PC-3 (cell line): Measurements from ENCODE around the gene ADM2. TPM values are rescaled to one million over a fixed set of nuclear protein-coding genes. Genes with fewer than 3 reads are reported as not detected.

Experiments
- ATAC-seq: fragments of 200-7000 bp; cut with Tn5 transposase; 2 replicates; pipeline ENCODE4 v1.9.1; 2020; ENCODE audit warnings: mild to moderate bottlenecking, moderate library complexity
- BruUV-seq: library from RNA; stranded (reverse); fragments of 400-500 nt; replicated peaks from 2 replicates; lab custom pipeline; 2021; lab: Mats Ljungman, UMichigan
- CTCF ChIA-PET: fragments of 300-600 bp; sonication (Branson Sonifier 250); formaldehyde crosslinking; loops from one replicate; lab custom pipeline; 2022; ENCODE audit warnings: antibody characterized with exemption; lab: Charles Lee
- POLR2A ChIA-PET: fragments of 300-600 bp; sonication (Branson Sonifier 250); formaldehyde crosslinking; loops from one replicate; lab custom pipeline; 2022; ENCODE audit warnings: antibody characterized with exemption; ENCODE audit not compliant: unreplicated experiment; lab: Charles Lee
- DNase-seq: peaks from one replicate; pipeline ENCODE4 v3.0.0-alpha.2; 2015
- H2AFZ ChIP-seq: fragments of 300-600 bp; sonication (generic); 2 replicates; pipeline ENCODE4 v1.6.0; 2016; ENCODE audit warnings: antibody characterized with exemption, low read length
- H3F3A ChIP-seq: fragments of 300-600 bp; sonication (generic); one replicate; pipeline ENCODE4 v1.6.0; 2017; ENCODE audit warnings: antibody characterized with exemption, low read length, control low read depth, mild to moderate bottlenecking; ENCODE audit not compliant: unreplicated experiment
- H3K27ac ChIP-seq: fragments of 300-600 bp; sonication (generic); 2 replicates; pipeline ENCODE4 v1.5.1; 2016; ENCODE audit warnings: mild to moderate bottlenecking, low read length
- H3K27me3 ChIP-seq: fragments of 300-600 bp; sonication (generic); 2 replicates; pipeline ENCODE4 v1.6.1; 2016; ENCODE audit warnings: low read length, mixed read lengths
- H3K36me3 ChIP-seq: fragments of 300-600 bp; sonication (generic); 2 replicates; pipeline ENCODE4 v1.6.1; 2016; ENCODE audit warnings: low read depth, mixed run types, low read length, mixed read lengths
- H3K4me1 ChIP-seq: fragments of 300-600 bp; sonication (generic); 2 replicates; pipeline ENCODE4 v1.5.1; 2016; ENCODE audit warnings: low read length; ENCODE audit not compliant: insufficient read depth
- H3K4me2 ChIP-seq: fragments of 300-600 bp; sonication (generic); 2 replicates; pipeline ENCODE4 v1.6.0; 2016; ENCODE audit warnings: low read length
- H3K4me3 ChIP-seq: fragments of 300-600 bp; sonication (generic); 2 replicates; pipeline ENCODE4 v1.5.1; 2016; ENCODE audit warnings: mild to moderate bottlenecking, low read length, mixed read lengths
- H3K79me2 ChIP-seq: fragments of 300-600 bp; sonication (generic); 2 replicates; pipeline ENCODE4 v1.6.1; 2017; ENCODE audit warnings: low read length, mixed read lengths
- H3K9ac ChIP-seq: fragments of 300-600 bp; sonication (generic); 2 replicates; pipeline ENCODE4 v1.6.0; 2016; ENCODE audit warnings: mild to moderate bottlenecking, low read length
- H3K9me2 ChIP-seq: fragments of 300-600 bp; sonication (generic); replicated peaks from 2 replicates; pipeline ENCODE4 v1.6.1; 2016; ENCODE audit warnings: mixed run types, low read length, mixed read lengths
- H3K9me3 ChIP-seq: fragments of 300-600 bp; sonication (generic); 2 replicates; pipeline ENCODE4 v1.6.1; 2016; ENCODE audit warnings: low read length, mixed read lengths
- H4K20me1 ChIP-seq: fragments of 300-600 bp; sonication (generic); 2 replicates; pipeline ENCODE4 v1.6.1; 2016; ENCODE audit warnings: low read length, mixed read lengths
- EZH2 ChIP-seq: fragments of 300-600 bp; sonication (generic); IDR thresholded peaks from one replicate; pipeline ENCODE4 v1.6.1; 2017; ENCODE audit warnings: antibody characterized with exemption, mild to moderate bottlenecking, low read length; ENCODE audit not compliant: unreplicated experiment
- EZH2phosphoT487 ChIP-seq: fragments of 300-600 bp; sonication (generic); IDR thresholded peaks from 2 replicates; pipeline ENCODE4 v1.6.1; 2018; ENCODE audit warnings: mild to moderate bottlenecking, antibody characterized with exemption, low read length, borderline replicate concordance
- intact Hi-C: fragments of 100-400 bp; cut with micrococcal nuclease; formaldehyde crosslinking; loops from 2 replicates; pipeline ENCODE4 v1.9.0; 2023
- total RNA-seq: library from RNA; depleted of rRNA; stranded (reverse); fragments of >200 nt; gene quantifications from 2 replicates; pipeline ENCODE4 v1.2.3, GENCODE V29; 2014
- TF ChIP-seq, protein P1 (sequence below): fragments of 300-600 bp; sonication (generic); conservative IDR thresholded peaks from 2 replicates; pipeline ENCODE4 v1.5.1; 2017; ENCODE audit warnings: antibody characterized with exemption, low read depth, mild to moderate bottlenecking, low read length

The ADM2 gene
- total RNA-seq, 1 experiment from 2014 or later = 1.8 TPM

GRCh38 chr22:50525858-50526107 is 44.4 kb downstream of the ADM2 start:
- peak overlapping the region; percentile 78 for H3K27ac ChIP-seq
- intact Hi-C loops = loop anchor here (5.0 kb wide), 2 partner anchors 37 to 97 kb away; partner anchors contain the start of gene SYCE3
- no peak for ATAC-seq
- peaks cover 25% of the 10 kb centered on the region for H3K79me2 ChIP-seq
- peak overlapping the region; percentile 94 for H3K9ac ChIP-seq
- TF ChIP-seq EZH2 (no peak), EZH2phosphoT487 (no peak)
- TF ChIP-seq, protein P1, sequence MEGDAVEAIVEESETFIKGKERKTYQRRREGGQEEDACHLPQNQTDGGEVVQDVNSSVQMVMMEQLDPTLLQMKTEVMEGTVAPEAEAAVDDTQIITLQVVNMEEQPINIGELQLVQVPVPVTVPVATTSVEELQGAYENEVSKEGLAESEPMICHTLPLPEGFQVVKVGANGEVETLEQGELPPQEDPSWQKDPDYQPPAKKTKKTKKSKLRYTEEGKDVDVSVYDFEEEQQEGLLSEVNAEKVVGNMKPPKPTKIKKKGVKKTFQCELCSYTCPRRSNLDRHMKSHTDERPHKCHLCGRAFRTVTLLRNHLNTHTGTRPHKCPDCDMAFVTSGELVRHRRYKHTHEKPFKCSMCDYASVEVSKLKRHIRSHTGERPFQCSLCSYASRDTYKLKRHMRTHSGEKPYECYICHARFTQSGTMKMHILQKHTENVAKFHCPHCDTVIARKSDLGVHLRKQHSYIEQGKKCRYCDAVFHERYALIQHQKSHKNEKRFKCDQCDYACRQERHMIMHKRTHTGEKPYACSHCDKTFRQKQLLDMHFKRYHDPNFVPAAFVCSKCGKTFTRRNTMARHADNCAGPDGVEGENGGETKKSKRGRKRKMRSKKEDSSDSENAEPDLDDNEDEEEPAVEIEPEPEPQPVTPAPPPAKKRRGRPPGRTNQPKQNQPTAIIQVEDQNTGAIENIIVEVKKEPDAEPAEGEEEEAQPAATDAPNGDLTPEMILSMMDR = no peak
- peak overlapping the region; percentile 98 for H3K4me2 ChIP-seq
- ChIA-PET POLR2A (interaction anchor here (0.5 to 1.7 kb wide), 4 partner anchors 18 to 57 kb away, joined by 3 to 8 read pairs (median 4); partner anchors contain the start of genes LMF2 and NCAPH2), CTCF (interaction anchor here (0.5 to 2.7 kb wide), 4 partner anchors 18 to 95 kb away, joined by 3 to 16 read pairs (median 9); partner anchors contain the start of genes LMF2 and NCAPH2)
- no peaks in the 10 kb centered on the region for H3K9me3 ChIP-seq
- H3K9me2 ChIP-seq = no peaks in the 10 kb centered on the region
- H3K36me3 ChIP-seq = no peaks in the 10 kb centered on the region
- no peaks in the 10 kb centered on the region for H3F3A ChIP-seq
- peaks cover 13% of the 10 kb centered on the region; the same call in 1 of the 2 replicates for H3K4me1 ChIP-seq
- no peaks in the 10 kb centered on the region for H3K27me3 ChIP-seq
- no peaks in the 10 kb centered on the region; the same call in 1 of the 2 replicates for H4K20me1 ChIP-seq
- no TSS peak for BruUV-seq
- H2AFZ ChIP-seq = peak overlapping the region; percentile 75
- H3K4me3 ChIP-seq = peak overlapping the region; percentile 81
- no peak for DNase-seq

DNA sequence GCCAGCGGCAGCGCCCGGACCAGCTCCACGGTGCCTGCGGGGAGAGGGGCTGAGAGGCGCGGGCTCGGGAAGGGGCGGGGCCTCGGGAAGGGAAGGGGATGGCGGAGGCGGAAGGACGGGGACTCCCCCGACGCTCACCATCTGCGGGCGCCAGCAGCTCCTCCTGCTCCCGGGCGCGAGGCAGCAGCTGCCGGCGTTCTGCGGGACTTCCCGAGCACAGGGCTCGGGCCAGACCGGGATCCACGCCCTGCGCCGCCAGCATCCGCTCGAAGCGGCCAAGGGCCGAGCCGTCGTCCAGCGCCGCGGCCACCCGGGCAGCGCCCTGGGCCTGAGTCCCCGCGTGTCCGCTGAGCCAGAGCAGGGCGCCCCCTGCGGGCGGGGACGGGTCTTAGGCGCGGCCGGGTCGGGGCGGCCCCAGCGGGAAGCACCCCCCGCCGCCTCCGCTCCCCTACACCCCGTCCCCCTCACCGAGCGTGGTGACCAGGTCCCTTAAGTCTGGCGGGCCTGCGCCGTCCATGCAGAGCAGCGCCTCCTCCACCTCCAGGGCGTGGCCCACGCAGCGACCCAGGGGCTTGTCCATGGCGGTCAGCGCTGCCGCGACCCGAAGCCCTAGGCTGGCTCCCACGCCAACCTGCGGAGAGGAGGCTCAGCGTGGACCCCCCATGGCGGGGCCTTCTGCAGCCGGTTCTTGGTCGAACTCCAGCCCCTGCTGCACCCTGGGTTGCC is 44.9 kb downstream of the ADM2 start:
- intact Hi-C loops = loop anchor here (5.0 kb wide), 2 partner anchors 36 to 96 kb away; partner anchors contain the start of gene SYCE3
- H3K9me3 ChIP-seq = no peaks in the 10 kb centered on the region
- peak overlapping the region; percentile 78 for H3K27ac ChIP-seq
- no peaks in the 10 kb centered on the region for H3K36me3 ChIP-seq
- POLR2A ChIA-PET = interaction anchor here (0.7 to 1.7 kb wide), 3 partner anchors 18 to 40 kb away, joined by 3 to 8 read pairs (median 4); partner anchors contain the start of genes LMF2 and NCAPH2
- H3K4me2 ChIP-seq = peak overlapping the region; percentile 98
- DNase-seq (peak; percentile 54), ATAC-seq (peak; percentile 23)
- no peaks in the 10 kb centered on the region for H3F3A ChIP-seq
- peaks cover 18% of the 10 kb centered on the region; the same call in 1 of the 2 replicates for H3K4me1 ChIP-seq
- CTCF ChIA-PET = interaction anchor here (0.5 to 2.7 kb wide), 3 partner anchors 18 to 95 kb away, joined by 3 to 16 read pairs (median 15); partner anchors contain the start of genes LMF2 and NCAPH2
- no peak for TF ChIP-seq EZH2
- TF ChIP-seq, protein P1 = peak; percentile 52
- no TSS peak for BruUV-seq
- no peaks in the 10 kb centered on the region; the same call in 1 of the 2 replicates for H4K20me1 ChIP-seq
- H3K27me3 ChIP-seq = no peaks in the 10 kb centered on the region
- H3K79me2 ChIP-seq = peaks cover 25% of the 10 kb centered on the region
- peak overlapping the region; percentile 81 for H3K4me3 ChIP-seq
- H3K9ac ChIP-seq = peak overlapping the region; percentile 94
- no peaks in the 10 kb centered on the region for H3K9me2 ChIP-seq
- peak overlapping the region; percentile 75 for H2AFZ ChIP-seq
